H1 (cell line): ENCODE measurements around the gene PLEKHM3.

Experiments used
- E2F6 ChIP-seq: IDR thresholded peaks from 2 replicates; pipeline ENCODE4 v1.6.1; 2012; ENCODE audit warnings: inconsistent platforms
- JUN ChIP-seq: IDR thresholded peaks from 2 replicates; pipeline ENCODE4 v1.6.1; 2011; ENCODE audit warnings: low read depth, mild to moderate bottlenecking, improper control_type of control experiment, low read length
- JUND ChIP-seq: IDR thresholded peaks from 2 replicates; pipeline ENCODE4 v1.6.1; 2011; ENCODE audit warnings: mild to moderate bottlenecking, improper control_type of control experiment, low read length
- POLR2AphosphoS5 ChIP-seq: IDR thresholded peaks from 2 replicates; pipeline ENCODE4 v1.6.1; 2011; ENCODE audit warnings: low read depth, low read length
- SUZ12 ChIP-seq: fragments of 200-600 bp; sonication (generic); IDR thresholded peaks from 2 replicates; pipeline ENCODE4 v1.6.1; 2012; ENCODE audit warnings: mild to moderate bottlenecking, inconsistent platforms, low read length, moderate library complexity, mixed read lengths

GRCh38 chr2:207869784-207870778 lies 155.2 kb downstream of the PLEKHM3 start:
- TF ChIP-seq JUND = no peak
- TF ChIP-seq POLR2AphosphoS5 = no peak
- TF ChIP-seq E2F6 = no peak
- no peak for TF ChIP-seq JUN
- TF ChIP-seq SUZ12 = no peak
